Neural cell (in vitro differentiated cells): Measurements from ENCODE around the gene EXOC3L1. TPM values are rescaled to one million over a fixed set of nuclear protein-coding genes. Genes with fewer than 3 reads are reported as not detected.

Experiments
- H2AFZ ChIP-seq: fragments of 200-600, 300-800 bp; sonication (generic), shearing (Covaris generic); 2 replicates; pipeline ENCODE4 v1.6.0; 2014; ENCODE audit warnings: low read depth, mild to moderate bottlenecking, antibody characterized with exemption, low read length, moderate library complexity
- H3F3A ChIP-seq: fragments of 200-600 bp; shearing (Covaris generic); 2 replicates; pipeline ENCODE4 v1.6.1; 2016; ENCODE audit warnings: mild to moderate bottlenecking, moderate library complexity, mixed read lengths, antibody characterized with exemption, low read length; ENCODE audit not compliant: insufficient read depth, poor library complexity, severe bottlenecking
- H3K27ac ChIP-seq: fragments of 200-600, 300-800 bp; sonication (generic), shearing (Covaris generic); 2 replicates; pipeline ENCODE4 v1.5.1; 2014; ENCODE audit warnings: mild to moderate bottlenecking, low read length, moderate library complexity
- H3K27me3 ChIP-seq: fragments of 300-800, 200-600 bp; sonication (generic), shearing (Covaris generic); 2 replicates; pipeline ENCODE4 v1.6.0; 2014; ENCODE audit warnings: mild to moderate bottlenecking, low read depth, low read length, moderate library complexity; ENCODE audit not compliant: insufficient read depth
- H3K36me3 ChIP-seq: fragments of 300-800, 200-600 bp; sonication (generic), shearing (Covaris generic); 2 replicates; pipeline ENCODE4 v1.5.1; 2014; ENCODE audit warnings: mild to moderate bottlenecking, antibody characterized with exemption, low read length, moderate library complexity; ENCODE audit not compliant: insufficient read depth
- H3K4me2 ChIP-seq: fragments of 300-800, 200-600 bp; sonication (generic), shearing (Covaris generic); 2 replicates; pipeline ENCODE4 v1.6.0; 2014; ENCODE audit warnings: mild to moderate bottlenecking, low read length
- H3K4me3 ChIP-seq: fragments of 300-800, 200-600 bp; sonication (generic), shearing (Covaris generic); 2 replicates; pipeline ENCODE4 v1.5.1; 2014; ENCODE audit warnings: mild to moderate bottlenecking, low read length, moderate library complexity
- H3K79me2 ChIP-seq: fragments of 200-600 bp; shearing (Covaris generic); replicated peaks from 2 replicates; pipeline ENCODE4 v1.6.0; 2014; ENCODE audit warnings: mild to moderate bottlenecking, low read length, moderate library complexity; ENCODE audit not compliant: insufficient read depth
- H3K9ac ChIP-seq: fragments of 300-800, 200-600 bp; sonication (generic), shearing (Covaris generic); 2 replicates; pipeline ENCODE4 v1.6.1; 2016; ENCODE audit warnings: mild to moderate bottlenecking, low read length, mixed read lengths
- H3K9me2 ChIP-seq: fragments of 200-600 bp; shearing (Covaris generic); 2 replicates; pipeline ENCODE4 v1.6.1; 2016; ENCODE audit warnings: mild to moderate bottlenecking, low read length, mixed read lengths; ENCODE audit not compliant: insufficient read depth
- H3K9me3 ChIP-seq: fragments of 200-600, 300-800 bp; sonication (generic), shearing (Covaris generic); 2 replicates; pipeline ENCODE4 v1.6.1; 2016; ENCODE audit warnings: mild to moderate bottlenecking, mixed run types, low read length, moderate library complexity, mixed read lengths
- H4K20me1 ChIP-seq: fragments of 200-600 bp; shearing (Covaris generic); 2 replicates; pipeline ENCODE4 v1.6.1; 2016; ENCODE audit warnings: mild to moderate bottlenecking, mixed run types; ENCODE audit not compliant: insufficient read depth
- EP300 ChIP-seq: fragments of 450-650 bp; conservative IDR thresholded peaks from 2 replicates; pipeline ENCODE4 v1.6.1; 2014; ENCODE audit warnings: antibody characterized with exemption, mild to moderate bottlenecking, moderate library complexity; ENCODE audit not compliant: poor library complexity, severe bottlenecking
- EZH2 ChIP-seq: fragments of 200-600, 300-800 bp; shearing (Covaris generic), sonication (generic); IDR thresholded peaks from 2 replicates; pipeline ENCODE4 v1.6.1; 2014; ENCODE audit warnings: antibody characterized with exemption, low read length, borderline replicate concordance, mild to moderate bottlenecking; ENCODE audit not compliant: insufficient read depth, poor library complexity, severe bottlenecking
- MXI1 ChIP-seq: fragments of 450-650 bp; conservative IDR thresholded peaks from 2 replicates; pipeline ENCODE4 v1.6.1; 2014; ENCODE audit warnings: antibody characterized with exemption, mild to moderate bottlenecking; ENCODE audit not compliant: poor library complexity, severe bottlenecking
- POLR2AphosphoS5 ChIP-seq: IDR thresholded peaks from 2 replicates; pipeline ENCODE4 v1.6.1; 2012
- RAD21 ChIP-seq: fragments of 450-650 bp; conservative IDR thresholded peaks from 2 replicates; pipeline ENCODE4 v1.6.1; 2014; ENCODE audit warnings: antibody characterized with exemption, mild to moderate bottlenecking, moderate library complexity
- SMC3 ChIP-seq: fragments of 450-650 bp; conservative IDR thresholded peaks from 2 replicates; pipeline ENCODE4 v1.6.1; 2014; ENCODE audit warnings: antibody characterized with exemption, mild to moderate bottlenecking, moderate library complexity; ENCODE audit not compliant: poor library complexity
- TAF1 ChIP-seq: IDR thresholded peaks from 2 replicates; pipeline ENCODE4 v1.6.1; 2012; ENCODE audit warnings: low read depth
- polyA plus RNA-seq: library from polyadenylated mRNA; depleted of rRNA; stranded (reverse); fragments of >200 nt; gene quantifications from 2 replicates; pipeline ENCODE4 v1.2.3, GENCODE V29; 2014
- TF ChIP-seq, protein P1 (sequence below): fragments of 450-650 bp; IDR thresholded peaks from 2 replicates; pipeline ENCODE4 v1.5.1; 2014; ENCODE audit warnings: antibody characterized with exemption, mild to moderate bottlenecking, moderate library complexity; ENCODE audit not compliant: poor library complexity, severe bottlenecking
- TF ChIP-seq, protein P2 (sequence below): IDR thresholded peaks from 2 replicates; pipeline ENCODE4 v1.6.1; 2012; ENCODE audit warnings: borderline replicate concordance

The EXOC3L1 gene
- polyA plus RNA-seq, 1 donor from 2014 or later: 0.43 TPM

DNA sequence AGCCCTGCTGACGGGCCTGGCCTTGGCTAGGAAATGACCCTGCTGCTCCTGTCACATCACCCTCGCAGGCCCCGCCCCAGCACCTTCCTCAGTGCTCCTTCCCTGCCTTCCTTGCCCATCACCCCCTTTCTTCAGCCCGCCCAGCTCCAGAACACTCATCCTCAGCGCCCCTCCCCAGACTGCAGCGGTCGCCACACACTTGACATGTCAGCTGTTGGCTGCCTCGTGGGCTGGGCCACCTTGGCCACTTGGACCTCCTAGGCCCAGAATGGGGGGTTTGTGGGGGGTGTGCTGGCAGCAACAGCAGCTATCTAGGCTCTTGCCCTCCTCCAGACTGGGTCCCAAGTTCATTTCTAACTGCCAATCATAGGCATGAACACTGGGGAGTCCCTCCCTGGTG, 19.6 kb upstream of the EXOC3L1 start:
- H3K9me3 ChIP-seq: no peaks in the 10 kb centered on the region
- no peak overlapping the region for H3K9ac ChIP-seq
- no peak overlapping the region for H3K4me3 ChIP-seq
- H3K4me2 ChIP-seq: no peak overlapping the region
- H3K9me2 ChIP-seq: no peaks in the 10 kb centered on the region
- no peak overlapping the region for H2AFZ ChIP-seq
- no peak overlapping the region for H3K27ac ChIP-seq
- H3K27me3 ChIP-seq: no peaks in the 10 kb centered on the region
- TF ChIP-seq RAD21: no peak
- no peak for TF ChIP-seq EP300
- no peak for TF ChIP-seq MXI1
- TF ChIP-seq, protein P1, sequence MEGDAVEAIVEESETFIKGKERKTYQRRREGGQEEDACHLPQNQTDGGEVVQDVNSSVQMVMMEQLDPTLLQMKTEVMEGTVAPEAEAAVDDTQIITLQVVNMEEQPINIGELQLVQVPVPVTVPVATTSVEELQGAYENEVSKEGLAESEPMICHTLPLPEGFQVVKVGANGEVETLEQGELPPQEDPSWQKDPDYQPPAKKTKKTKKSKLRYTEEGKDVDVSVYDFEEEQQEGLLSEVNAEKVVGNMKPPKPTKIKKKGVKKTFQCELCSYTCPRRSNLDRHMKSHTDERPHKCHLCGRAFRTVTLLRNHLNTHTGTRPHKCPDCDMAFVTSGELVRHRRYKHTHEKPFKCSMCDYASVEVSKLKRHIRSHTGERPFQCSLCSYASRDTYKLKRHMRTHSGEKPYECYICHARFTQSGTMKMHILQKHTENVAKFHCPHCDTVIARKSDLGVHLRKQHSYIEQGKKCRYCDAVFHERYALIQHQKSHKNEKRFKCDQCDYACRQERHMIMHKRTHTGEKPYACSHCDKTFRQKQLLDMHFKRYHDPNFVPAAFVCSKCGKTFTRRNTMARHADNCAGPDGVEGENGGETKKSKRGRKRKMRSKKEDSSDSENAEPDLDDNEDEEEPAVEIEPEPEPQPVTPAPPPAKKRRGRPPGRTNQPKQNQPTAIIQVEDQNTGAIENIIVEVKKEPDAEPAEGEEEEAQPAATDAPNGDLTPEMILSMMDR: no peak
- no peak for TF ChIP-seq SMC3
- TF ChIP-seq POLR2AphosphoS5: no peak
- no peak for TF ChIP-seq EZH2
- TF ChIP-seq TAF1: no peak
- TF ChIP-seq, protein P2, sequence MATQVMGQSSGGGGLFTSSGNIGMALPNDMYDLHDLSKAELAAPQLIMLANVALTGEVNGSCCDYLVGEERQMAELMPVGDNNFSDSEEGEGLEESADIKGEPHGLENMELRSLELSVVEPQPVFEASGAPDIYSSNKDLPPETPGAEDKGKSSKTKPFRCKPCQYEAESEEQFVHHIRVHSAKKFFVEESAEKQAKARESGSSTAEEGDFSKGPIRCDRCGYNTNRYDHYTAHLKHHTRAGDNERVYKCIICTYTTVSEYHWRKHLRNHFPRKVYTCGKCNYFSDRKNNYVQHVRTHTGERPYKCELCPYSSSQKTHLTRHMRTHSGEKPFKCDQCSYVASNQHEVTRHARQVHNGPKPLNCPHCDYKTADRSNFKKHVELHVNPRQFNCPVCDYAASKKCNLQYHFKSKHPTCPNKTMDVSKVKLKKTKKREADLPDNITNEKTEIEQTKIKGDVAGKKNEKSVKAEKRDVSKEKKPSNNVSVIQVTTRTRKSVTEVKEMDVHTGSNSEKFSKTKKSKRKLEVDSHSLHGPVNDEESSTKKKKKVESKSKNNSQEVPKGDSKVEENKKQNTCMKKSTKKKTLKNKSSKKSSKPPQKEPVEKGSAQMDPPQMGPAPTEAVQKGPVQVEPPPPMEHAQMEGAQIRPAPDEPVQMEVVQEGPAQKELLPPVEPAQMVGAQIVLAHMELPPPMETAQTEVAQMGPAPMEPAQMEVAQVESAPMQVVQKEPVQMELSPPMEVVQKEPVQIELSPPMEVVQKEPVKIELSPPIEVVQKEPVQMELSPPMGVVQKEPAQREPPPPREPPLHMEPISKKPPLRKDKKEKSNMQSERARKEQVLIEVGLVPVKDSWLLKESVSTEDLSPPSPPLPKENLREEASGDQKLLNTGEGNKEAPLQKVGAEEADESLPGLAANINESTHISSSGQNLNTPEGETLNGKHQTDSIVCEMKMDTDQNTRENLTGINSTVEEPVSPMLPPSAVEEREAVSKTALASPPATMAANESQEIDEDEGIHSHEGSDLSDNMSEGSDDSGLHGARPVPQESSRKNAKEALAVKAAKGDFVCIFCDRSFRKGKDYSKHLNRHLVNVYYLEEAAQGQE: no peak
- H3K79me2 ChIP-seq: no peaks in the 10 kb centered on the region
- no peaks in the 10 kb centered on the region for H3F3A ChIP-seq
- H3K36me3 ChIP-seq: no peaks in the 10 kb centered on the region
- no peaks in the 10 kb centered on the region for H4K20me1 ChIP-seq

DNA sequence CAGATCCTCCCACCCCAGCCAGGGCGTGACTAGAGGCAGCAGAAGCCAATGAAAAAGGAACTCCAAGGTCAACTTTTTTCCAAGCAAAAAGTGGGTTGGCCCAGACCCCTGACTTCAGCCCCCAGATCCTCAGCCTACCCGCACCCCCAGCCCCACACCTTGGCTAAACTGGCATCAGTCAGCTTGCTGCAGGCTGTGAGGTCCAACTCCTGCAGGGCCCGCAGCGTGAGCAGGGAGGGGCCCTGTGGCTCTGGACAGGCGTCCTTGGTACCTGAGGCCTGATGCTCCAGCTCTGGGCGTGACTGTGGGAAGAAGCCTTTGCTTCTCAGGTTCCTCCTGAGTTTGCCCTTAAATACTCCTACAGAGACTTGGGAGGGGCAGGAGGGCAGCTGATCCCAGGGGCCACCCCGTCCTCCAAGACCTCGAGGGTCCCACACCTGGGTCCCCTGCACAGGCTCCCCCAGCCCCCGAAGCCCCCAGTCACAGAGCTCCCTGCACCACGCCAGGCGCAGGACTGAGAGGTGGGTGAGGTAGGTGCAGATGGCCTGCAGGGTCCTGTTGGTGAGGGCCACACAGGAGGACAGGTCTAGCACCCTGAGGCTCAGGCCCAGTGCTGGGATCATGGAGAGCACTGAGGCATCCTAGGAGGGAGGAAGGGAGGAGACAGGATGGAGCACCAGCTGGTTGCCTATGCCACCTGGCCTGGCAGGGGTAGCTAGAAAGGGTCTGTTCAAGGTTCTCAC, 18.4 kb upstream of the EXOC3L1 start:
- no peaks in the 10 kb centered on the region for H3K27me3 ChIP-seq
- no peaks in the 10 kb centered on the region for H3K36me3 ChIP-seq
- H3K9ac ChIP-seq: no peak overlapping the region
- H3K4me2 ChIP-seq: no peak overlapping the region
- no peak overlapping the region for H3K4me3 ChIP-seq
- no peaks in the 10 kb centered on the region for H3K9me2 ChIP-seq
- H3K79me2 ChIP-seq: no peaks in the 10 kb centered on the region
- no peak overlapping the region for H2AFZ ChIP-seq
- no peaks in the 10 kb centered on the region for H4K20me1 ChIP-seq
- no peak overlapping the region for H3K27ac ChIP-seq
- H3K9me3 ChIP-seq: no peaks in the 10 kb centered on the region
- TF ChIP-seq, protein P1: no peak
- TF ChIP-seq RAD21 (no peak), SMC3 (no peak), EZH2 (no peak), POLR2AphosphoS5 (no peak), MXI1 (no peak), EP300 (no peak)
- TF ChIP-seq, protein P2: no peak
- H3F3A ChIP-seq: no peaks in the 10 kb centered on the region
